Fibroblast of lung (primary cell): Measurements from ENCODE around the gene GRN.

Experiments
- EZH2 ChIP-seq: IDR thresholded peaks from 2 replicates; pipeline ENCODE4 v1.5.1; 2012; ENCODE audit warnings: low read length, control low read depth, mild to moderate bottlenecking; ENCODE audit errors: missing control alignments
- TF ChIP-seq, protein P1 (sequence below), 2 donors: IDR thresholded peaks in 1 of 2; conservative IDR thresholded peaks in 1 of 2; 1 replicate in 1 of 2; 2 replicates in 1 of 2; pipeline ENCODE4 v1.5.1; 2011 to 2012; ENCODE audit warnings: low read length in 2 of 2, control low read depth in 1 of 2, inconsistent platforms in 1 of 2, low read depth in 1 of 2, mild to moderate bottlenecking in 1 of 2

DNA sequence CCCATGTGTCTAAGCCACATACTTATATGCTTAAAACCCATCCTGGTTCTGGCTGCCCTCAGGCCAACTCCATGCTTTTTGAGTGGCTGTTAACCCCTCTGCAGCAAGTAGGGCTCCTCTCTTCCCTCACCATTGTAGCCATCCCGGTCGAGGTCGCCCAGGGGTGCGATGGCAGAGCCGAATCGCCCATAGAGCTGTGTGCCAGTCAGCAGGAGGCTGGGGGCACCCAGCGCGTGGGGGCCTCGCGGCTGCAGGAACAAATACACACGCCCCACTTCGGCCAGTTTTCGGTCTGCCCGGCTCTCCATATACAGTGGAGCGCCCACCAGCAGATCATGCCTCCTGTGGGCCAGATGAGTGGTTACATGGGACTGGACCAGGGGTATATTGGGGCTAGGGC lies 38.3 kb downstream of the GRN start:
- TF ChIP-seq, protein P1, sequence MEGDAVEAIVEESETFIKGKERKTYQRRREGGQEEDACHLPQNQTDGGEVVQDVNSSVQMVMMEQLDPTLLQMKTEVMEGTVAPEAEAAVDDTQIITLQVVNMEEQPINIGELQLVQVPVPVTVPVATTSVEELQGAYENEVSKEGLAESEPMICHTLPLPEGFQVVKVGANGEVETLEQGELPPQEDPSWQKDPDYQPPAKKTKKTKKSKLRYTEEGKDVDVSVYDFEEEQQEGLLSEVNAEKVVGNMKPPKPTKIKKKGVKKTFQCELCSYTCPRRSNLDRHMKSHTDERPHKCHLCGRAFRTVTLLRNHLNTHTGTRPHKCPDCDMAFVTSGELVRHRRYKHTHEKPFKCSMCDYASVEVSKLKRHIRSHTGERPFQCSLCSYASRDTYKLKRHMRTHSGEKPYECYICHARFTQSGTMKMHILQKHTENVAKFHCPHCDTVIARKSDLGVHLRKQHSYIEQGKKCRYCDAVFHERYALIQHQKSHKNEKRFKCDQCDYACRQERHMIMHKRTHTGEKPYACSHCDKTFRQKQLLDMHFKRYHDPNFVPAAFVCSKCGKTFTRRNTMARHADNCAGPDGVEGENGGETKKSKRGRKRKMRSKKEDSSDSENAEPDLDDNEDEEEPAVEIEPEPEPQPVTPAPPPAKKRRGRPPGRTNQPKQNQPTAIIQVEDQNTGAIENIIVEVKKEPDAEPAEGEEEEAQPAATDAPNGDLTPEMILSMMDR (conservative IDR thresholded peaks at IDR 0.05 in 1 of 2, IDR thresholded peaks at IDR 0.05 in 1 of 2; ENCODE audit: low read depth in 1 of 2, low read length in 2 of 2), result no peak
- no peak for TF ChIP-seq EZH2
